ENCODE data around the gene NIM1K.

DNA sequence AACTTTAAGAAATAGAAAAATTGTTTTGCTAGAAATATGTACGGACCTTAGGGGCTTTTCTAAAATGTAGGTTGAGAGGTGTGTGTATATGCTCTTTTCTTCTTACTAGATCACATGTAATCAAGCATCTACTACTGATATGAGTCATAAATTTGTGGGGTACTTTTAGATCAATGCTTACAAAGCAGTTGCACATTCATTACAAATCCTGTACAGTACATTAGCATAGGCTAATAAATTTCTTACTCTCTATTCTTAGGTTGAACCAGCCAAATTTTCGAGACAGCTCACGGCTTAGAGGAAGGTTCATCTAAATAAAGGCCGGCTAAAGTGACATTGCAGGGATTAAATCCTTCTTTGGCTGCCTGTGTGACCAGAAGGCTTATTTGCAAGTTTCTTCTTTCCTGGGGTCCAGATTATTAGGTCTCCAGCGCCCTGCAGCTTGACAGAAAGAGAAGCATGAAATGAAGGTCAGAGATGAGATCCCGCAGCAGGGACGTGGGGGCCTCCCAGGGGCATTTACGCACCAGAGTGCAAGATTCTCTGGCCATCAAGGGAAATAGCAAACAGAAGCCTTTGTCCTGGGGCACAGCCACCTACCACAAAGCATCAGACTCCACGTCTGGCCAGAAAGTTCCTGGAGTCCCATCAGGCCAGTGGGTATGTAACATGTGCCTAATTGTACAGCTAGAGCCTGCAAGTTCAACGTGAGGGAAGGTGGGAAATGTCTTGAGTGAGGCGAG lies 53.0 kb downstream of the NIM1K start:
- TF ChIP-seq CTCF (IDR thresholded peaks at IDR 0.05) (no peak), POLR2AphosphoS5 (IDR thresholded peaks at IDR 0.05; ENCODE audit: insufficient read depth in 1 of 2, low read depth in 1 of 2) (no peak), POLR2A (IDR thresholded peaks at IDR 0.05) (no peak)

Measured in vagina (tissue), 2 donors.